GM12878 (cell line): ENCODE measurements around the gene TMEM14C. TPM values are rescaled to one million over a fixed set of nuclear protein-coding genes. Genes with fewer than 3 reads are reported as not detected.

Source experiments
- BCL3 ChIP-seq: IDR thresholded peaks from 2 replicates; pipeline ENCODE4 v1.6.1; 2011; ENCODE audit warnings: borderline replicate concordance, low read depth, mild to moderate bottlenecking, moderate library complexity, low read length; ENCODE audit not compliant: insufficient read depth, poor library complexity, severe bottlenecking
- CBX5 ChIP-seq: sonication (generic); IDR thresholded peaks from 2 replicates; pipeline ENCODE4 v1.6.1; 2016; ENCODE audit warnings: low read depth, moderate library complexity, mild to moderate bottlenecking, inconsistent platforms
- EP300 ChIP-seq, 2 experiments: fragments of 150-350 bp in 1 of 2; IDR thresholded peaks; 2 replicates each; pipeline ENCODE4 v1.6.1; 2011 to 2012; ENCODE audit warnings: low read depth in 2 of 2, low read length in 2 of 2, borderline replicate concordance in 1 of 2, improper control_type of control experiment in 1 of 2, inconsistent platforms in 1 of 2; ENCODE audit not compliant: control insufficient read depth in 1 of 2
- FOS ChIP-seq: IDR thresholded peaks from 3 replicates; pipeline ENCODE4 v1.6.1; 2011; ENCODE audit warnings: borderline replicate concordance; ENCODE audit not compliant: insufficient read length; ENCODE audit errors: extremely low read depth
- MTA2 ChIP-seq: fragments of 450-650 bp; IDR thresholded peaks from 2 replicates; pipeline ENCODE4 v1.6.1; 2016; ENCODE audit warnings: low read depth, mild to moderate bottlenecking, moderate library complexity
- MTA3 ChIP-seq: IDR thresholded peaks from 2 replicates; pipeline ENCODE4 v1.6.1; 2012; ENCODE audit warnings: low read length, inconsistent platforms, borderline replicate concordance
- MXI1 ChIP-seq: fragments of 150-350 bp; IDR thresholded peaks from 2 replicates; pipeline ENCODE4 v1.6.1; 2011; ENCODE audit warnings: low read depth, mild to moderate bottlenecking, inconsistent platforms, low read length, improper control_type of control experiment
- NBN ChIP-seq: fragments of 450-650 bp; IDR thresholded peaks from 2 replicates; pipeline ENCODE4 v1.6.1; 2016
- NFIC ChIP-seq: IDR thresholded peaks from 2 replicates; pipeline ENCODE4 v1.6.1; 2012; ENCODE audit warnings: low read depth, mild to moderate bottlenecking, inconsistent platforms, low read length, moderate library complexity
- PML ChIP-seq: IDR thresholded peaks from 2 replicates; pipeline ENCODE4 v1.6.1; 2012; ENCODE audit warnings: low read length, inconsistent platforms
- PRDM15 ChIP-seq: fragments of 450-650 bp; formaldehyde crosslinking; IDR thresholded peaks from 2 replicates; pipeline ENCODE4 v1.4.0; 2020; ENCODE audit warnings: mild to moderate bottlenecking, moderate library complexity
- RAD21 ChIP-seq: IDR thresholded peaks from 2 replicates; pipeline ENCODE4 v1.6.1; 2011; ENCODE audit warnings: mild to moderate bottlenecking, low read depth, low read length, moderate library complexity; ENCODE audit not compliant: insufficient read depth
- RELA ChIP-seq: fragments of 450-650 bp; IDR thresholded peaks from 2 replicates; pipeline ENCODE4 v1.8.0; 2014; ENCODE audit warnings: borderline replicate concordance; ENCODE audit not compliant: partially characterized antibody
- RFX5 ChIP-seq: IDR thresholded peaks from 2 replicates; pipeline ENCODE4 v1.6.1; 2011; ENCODE audit warnings: low read depth, low read length, improper control_type of control experiment
- SMARCA5 ChIP-seq: fragments of 450-650 bp; IDR thresholded peaks from 2 replicates; pipeline ENCODE4 v1.6.1; 2017; ENCODE audit warnings: mild to moderate bottlenecking
- SUPT20H ChIP-seq: IDR thresholded peaks from 2 replicates; pipeline ENCODE4 v1.6.1; 2011; ENCODE audit warnings: low read depth, mild to moderate bottlenecking, low read length, moderate library complexity, borderline replicate concordance; ENCODE audit not compliant: control insufficient read depth
- ZNF274 ChIP-seq: IDR thresholded peaks from one replicate; pipeline ENCODE4 v1.8.0; 2011; ENCODE audit not compliant: insufficient read length, insufficient read depth
- ZNF384 ChIP-seq: IDR thresholded peaks from 2 replicates; pipeline ENCODE4 v1.6.1; 2012; ENCODE audit warnings: low read depth, mild to moderate bottlenecking, low read length, improper control_type of control experiment, borderline replicate concordance
- polyA plus RNA-seq, 11 experiments: library from polyadenylated mRNA; depleted of rRNA in 4 of 11; unstranded in 6 of 11; stranded (reverse) in 5 of 11; fragments of >200 nt; fragmentation: Nextera tagmentation in 4 of 11; fragmentation: Illumina TruSeq in 1 of 11; extraction: Ambion mirVana in 4 of 11; extraction: Trizol in 1 of 11; gene quantifications; 1 replicate in 1 of 11; 2 replicates in 10 of 11; pipeline versions ENCODE4 v1.2.1 to v1.2.3, GENCODE V29; 2011 to 2016; ENCODE audit warnings: inconsistent platforms in 2 of 11, missing spikeins in 2 of 11, low read depth in 1 of 11
- total RNA-seq, 4 experiments: library from RNA; depleted of rRNA in 3 of 4; stranded (reverse); fragments of >200 nt in 3 of 4; fragmentation: Illumina TruSeq in 1 of 4; extraction: Trizol in 1 of 4; gene quantifications; 2 replicates each; pipeline versions ENCODE4 v1.2.1 to v1.2.3, GENCODE V29; 2013 to 2021
- TF ChIP-seq, protein P1 (sequence below): fragments of 450-650 bp; IDR thresholded peaks from 2 replicates; pipeline ENCODE4 v1.6.1; 2017; ENCODE audit warnings: mild to moderate bottlenecking
- TF ChIP-seq, protein P2 (sequence below): fragments of 450-650 bp; conservative IDR thresholded peaks from 2 replicates; pipeline ENCODE4 v1.6.1; 2017; ENCODE audit warnings: mild to moderate bottlenecking, moderate library complexity

TMEM14C gene
- total and polyA plus RNA-seq, 10 of the 15 experiments (the other 5 are each of a cell fraction or from before 2014, with no cell fraction given) = 66.0 to 224 (median 134) TPM

DNA sequence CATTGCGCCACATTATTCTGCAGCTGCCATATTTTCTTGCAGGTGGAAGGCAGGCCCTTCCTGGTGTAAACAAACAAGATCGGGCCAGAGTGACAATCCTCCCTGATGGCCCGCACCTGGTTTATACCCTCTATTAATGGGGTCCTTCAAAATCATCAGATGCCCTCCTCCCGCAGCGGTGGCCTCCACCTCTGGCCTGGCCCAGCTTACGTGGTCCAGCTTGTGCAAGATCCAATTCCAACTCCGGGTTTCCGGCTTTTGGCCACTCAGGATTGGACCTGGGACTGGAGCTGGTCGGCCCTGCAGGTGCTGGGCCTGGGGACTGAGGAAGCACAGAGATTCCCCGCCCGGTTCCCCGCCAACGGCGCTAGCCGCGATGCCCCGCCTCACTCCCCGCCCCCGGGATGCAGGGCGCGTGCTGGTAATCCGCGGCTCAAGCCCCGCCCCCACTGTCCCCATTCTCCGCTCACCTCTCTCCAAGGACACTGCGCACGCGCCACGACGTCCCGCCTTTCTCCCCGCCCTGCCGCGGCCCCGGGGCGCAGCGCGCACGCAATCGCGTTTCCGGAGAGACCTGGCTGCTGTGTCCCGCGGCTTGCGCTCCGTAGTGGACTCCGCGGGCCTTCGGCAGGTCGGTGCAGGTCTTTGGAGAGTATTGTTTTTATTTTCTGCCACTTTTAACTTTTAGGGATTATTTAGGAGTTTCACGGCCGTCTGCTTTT, 24.5 kb downstream of the TMEM14C start, which contains the start of gene TMEM14B (continued):
- TF ChIP-seq SMARCA5 (no peak; the same call in 1 of the 2 replicates), PRDM15 (no peak), MTA3 (no peak), MXI1 (peak; percentile 40), NBN (0 out of 2 replicates have a peak, but pooled peaks have one; percentile 35), ZNF384 (no peak), RELA (peak; percentile 64), RFX5 (no peak), BCL3 (no peak), FOS (no peak), NFIC (no peak), PML (peak; percentile 93), ZNF274 (no peak), EP300 (IDR thresholded peaks at IDR 0.05; ENCODE audit: borderline replicate concordance in 1 of 2, control insufficient read depth in 1 of 2, low read depth in 2 of 2, low read length in 2 of 2) (no peak), RAD21 (no peak), MTA2 (0 out of 2 replicates have a peak, but pooled peaks have one; percentile 22), CBX5 (no peak), SUPT20H (no peak)
- TF ChIP-seq, protein P1, sequence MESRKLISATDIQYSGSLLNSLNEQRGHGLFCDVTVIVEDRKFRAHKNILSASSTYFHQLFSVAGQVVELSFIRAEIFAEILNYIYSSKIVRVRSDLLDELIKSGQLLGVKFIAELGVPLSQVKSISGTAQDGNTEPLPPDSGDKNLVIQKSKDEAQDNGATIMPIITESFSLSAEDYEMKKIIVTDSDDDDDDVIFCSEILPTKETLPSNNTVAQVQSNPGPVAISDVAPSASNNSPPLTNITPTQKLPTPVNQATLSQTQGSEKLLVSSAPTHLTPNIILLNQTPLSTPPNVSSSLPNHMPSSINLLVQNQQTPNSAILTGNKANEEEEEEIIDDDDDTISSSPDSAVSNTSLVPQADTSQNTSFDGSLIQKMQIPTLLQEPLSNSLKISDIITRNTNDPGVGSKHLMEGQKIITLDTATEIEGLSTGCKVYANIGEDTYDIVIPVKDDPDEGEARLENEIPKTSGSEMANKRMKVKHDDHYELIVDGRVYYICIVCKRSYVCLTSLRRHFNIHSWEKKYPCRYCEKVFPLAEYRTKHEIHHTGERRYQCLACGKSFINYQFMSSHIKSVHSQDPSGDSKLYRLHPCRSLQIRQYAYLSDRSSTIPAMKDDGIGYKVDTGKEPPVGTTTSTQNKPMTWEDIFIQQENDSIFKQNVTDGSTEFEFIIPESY = no peak
- TF ChIP-seq, protein P2, sequence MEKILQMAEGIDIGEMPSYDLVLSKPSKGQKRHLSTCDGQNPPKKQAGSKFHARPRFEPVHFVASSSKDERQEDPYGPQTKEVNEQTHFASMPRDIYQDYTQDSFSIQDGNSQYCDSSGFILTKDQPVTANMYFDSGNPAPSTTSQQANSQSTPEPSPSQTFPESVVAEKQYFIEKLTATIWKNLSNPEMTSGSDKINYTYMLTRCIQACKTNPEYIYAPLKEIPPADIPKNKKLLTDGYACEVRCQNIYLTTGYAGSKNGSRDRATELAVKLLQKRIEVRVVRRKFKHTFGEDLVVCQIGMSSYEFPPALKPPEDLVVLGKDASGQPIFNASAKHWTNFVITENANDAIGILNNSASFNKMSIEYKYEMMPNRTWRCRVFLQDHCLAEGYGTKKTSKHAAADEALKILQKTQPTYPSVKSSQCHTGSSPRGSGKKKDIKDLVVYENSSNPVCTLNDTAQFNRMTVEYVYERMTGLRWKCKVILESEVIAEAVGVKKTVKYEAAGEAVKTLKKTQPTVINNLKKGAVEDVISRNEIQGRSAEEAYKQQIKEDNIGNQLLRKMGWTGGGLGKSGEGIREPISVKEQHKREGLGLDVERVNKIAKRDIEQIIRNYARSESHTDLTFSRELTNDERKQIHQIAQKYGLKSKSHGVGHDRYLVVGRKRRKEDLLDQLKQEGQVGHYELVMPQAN = peak; percentile 24
